Hepatic stellate cell (primary cell): Measurements from ENCODE around the gene WRAP53.
"Not testable (repeated sequence)": the region's sequence is repeated elsewhere in the genome, so short reads cannot be mapped to it uniquely, and the experiment has no call there.

Experiments
- DNase-seq: peaks from one replicate; pipeline ENCODE4 v3.0.0; 2011; ENCODE audit warnings: low spot score

The WRAP53 gene

GRCh38 chr17:7687908-7688807, at the start of gene WRAP53:
Gene WRAP53, plus strand, starts transcription at chr17:7688477. Its CDS starts 172 bp downstream, at chr17:7688649.
- peak; percentile 96 for DNase-seq

GRCh38 chr17:7640783-7641182, 47.5 kb upstream of the WRAP53 start:
- DNase-seq = no peak

DNA sequence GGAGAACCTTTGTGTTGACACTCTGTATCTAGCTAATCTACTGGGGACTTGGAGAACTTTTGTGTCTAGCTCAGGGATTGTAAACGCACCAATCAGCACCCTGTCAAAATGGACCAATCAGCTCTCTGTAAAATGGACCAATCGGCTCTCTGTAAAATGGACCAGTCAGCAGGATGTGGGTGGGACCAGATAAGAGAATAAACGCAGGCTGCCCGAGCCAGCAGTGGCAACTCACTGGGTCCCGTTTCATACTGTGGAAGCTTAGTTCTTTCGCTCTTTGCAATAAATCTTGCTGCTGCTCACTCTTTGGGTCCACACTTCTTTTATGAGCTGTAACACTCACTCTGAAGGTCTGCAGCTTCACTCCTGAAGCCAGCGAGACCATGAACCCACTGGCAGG, 46.6 kb upstream of the WRAP53 start:
- not testable (repeated sequence) for DNase-seq

- no peak for DNase-seq
Measured at GRCh38 chr17:7644775-7645174, 43.5 kb upstream of the WRAP53 start.

GRCh38 chr17:7646457-7646856, 41.8 kb upstream of the WRAP53 start:
- no peak for DNase-seq

DNA sequence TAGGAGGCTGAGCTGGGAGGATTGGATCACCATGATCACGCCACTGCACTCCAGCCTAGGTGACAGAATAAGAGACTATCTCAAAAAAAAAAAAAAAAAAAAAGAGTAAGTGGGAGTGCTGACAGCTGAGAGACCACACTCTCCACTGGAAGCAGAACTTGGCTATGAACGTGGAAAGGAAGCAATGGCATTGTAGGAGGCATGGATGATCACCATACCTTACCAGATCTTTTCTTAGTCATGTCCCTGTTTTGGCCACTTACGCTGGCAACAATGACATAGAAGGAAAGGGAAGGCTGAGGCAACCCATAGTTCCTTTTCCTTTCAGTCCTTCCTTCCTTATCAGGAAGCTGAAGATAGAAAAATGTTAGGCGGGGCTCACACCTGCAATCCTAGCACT, 41.3 kb upstream of the WRAP53 start:
- DNase-seq = no peak

GRCh38 chr17:7650509-7651096, 37.7 kb upstream of the WRAP53 start, which contains the start of gene ATP1B2:
Gene ATP1B2, plus strand, starts transcription at chr17:7650926. Its CDS starts 593 bp downstream, at chr17:7651519.
- peak; percentile 46 for DNase-seq

GRCh38 chr17:7651097-7651664, 37.1 kb upstream of the WRAP53 start:
- no peak for DNase-seq

DNA sequence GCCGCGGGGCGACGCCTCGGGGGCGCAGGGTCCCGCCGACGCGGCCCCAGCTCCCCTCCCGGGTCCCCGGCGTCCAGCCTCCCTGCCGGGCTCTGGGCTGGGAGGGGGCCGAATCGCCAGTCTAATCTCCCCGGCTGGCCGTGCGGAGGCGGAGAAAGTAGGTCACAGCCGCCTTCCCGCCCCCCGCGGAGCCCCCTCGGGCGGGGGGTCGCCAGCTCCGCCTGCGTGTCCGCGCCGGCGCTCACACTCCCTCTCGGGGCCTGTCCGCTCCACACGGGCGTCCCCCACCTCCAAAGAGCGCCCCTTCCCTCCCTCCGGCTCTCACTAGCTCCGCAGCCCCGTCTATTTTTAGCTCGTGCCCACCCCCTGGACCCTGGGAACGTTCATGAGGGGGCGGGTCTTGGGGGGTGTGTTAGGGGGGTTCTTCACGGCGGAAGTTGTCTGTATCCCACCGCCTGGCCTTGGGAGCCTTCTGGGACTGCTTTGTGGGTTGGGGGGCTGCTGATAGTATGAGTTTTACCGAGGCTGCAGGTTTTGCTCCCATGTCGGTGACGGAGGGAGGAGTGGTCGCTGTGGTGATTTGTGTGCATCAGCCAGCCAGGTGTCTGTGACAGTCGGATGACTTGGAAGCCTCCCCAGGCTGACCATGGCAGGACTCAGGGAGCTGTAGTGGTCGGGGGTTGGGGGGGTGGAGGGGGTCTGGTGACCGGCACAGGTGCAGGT, 36.5 kb upstream of the WRAP53 start:
- DNase-seq = no peak

DNA sequence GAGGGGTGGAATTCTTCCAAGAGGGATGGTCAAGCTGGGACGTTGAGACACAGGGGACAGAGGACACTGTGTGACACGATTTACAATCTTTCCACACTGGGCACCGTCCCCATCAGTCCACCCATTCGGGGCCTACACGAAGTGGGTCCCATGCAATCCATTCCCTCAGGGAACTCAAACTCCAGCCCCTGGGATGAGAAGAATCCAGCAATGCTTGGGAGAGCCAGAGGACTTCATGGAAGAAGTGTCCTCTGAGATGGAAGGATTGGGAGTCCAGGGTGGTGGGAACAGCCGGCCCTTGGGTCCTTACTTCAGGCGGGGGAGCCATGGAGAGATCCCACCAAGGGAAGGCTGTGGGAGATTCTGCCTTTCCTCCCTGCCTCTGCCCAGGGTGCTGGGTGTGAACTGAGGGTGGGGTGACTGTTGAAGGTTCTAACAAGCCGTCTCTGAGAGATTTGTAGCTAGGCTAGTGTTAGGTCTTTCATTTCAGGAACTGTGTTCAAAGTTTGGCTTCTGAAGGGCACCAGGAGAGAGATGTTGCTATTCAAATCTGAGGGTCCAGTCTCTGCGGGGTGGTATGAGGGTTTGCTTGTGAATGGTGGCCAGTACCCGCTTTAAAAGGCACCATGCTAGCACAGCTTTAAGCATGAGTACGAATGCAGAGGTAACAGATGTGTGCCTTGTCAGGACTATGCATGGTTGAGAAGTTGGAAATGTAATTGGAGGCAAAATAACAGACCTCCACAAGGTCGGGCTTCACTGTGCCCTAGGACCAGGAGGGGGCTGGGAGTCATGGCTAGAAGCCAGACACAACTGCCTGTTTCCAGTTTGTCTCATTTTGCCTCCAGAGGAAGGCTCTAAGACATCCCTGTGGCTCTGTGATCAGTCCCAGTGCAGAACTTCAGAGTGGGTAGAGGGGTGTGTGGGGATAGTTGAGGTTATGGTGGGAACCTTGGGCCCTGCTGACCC, 35.6 kb upstream of the WRAP53 start:
- DNase-seq = no peak

DNA sequence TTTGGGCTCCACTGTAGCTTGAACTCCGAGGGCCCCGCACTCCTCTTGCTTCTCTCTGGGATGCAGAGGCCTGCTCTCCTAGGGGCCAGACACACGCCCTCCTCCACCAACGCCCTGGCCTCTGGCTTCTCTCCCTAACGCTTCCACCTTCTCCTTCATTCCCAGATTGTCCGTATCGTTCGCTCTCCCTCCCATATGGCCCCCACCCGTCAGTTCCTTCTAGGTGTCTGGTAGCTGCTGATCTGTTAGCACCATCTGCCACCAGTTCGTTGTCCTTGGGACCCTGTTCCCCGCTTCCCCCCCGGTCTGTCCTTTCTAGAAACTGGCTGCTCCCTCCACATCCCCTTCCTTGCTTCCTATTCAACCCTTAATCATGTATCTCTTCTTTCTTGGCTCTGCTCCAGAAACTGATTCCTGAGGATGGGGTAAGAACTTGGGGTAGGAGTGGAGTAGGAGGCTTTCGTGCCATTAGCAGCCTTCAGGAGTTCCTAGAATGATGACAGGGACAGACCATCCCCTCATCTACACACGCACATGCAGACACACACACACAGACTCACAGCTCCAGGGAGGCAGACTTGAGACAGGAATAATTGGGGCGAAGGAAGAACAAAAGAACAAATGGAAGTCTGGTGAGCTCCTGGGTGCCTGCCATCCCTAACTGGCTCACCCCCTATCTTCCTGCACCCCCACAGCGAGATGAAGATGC, 33.3 kb upstream of the WRAP53 start:
- DNase-seq = peak; percentile 53

DNA sequence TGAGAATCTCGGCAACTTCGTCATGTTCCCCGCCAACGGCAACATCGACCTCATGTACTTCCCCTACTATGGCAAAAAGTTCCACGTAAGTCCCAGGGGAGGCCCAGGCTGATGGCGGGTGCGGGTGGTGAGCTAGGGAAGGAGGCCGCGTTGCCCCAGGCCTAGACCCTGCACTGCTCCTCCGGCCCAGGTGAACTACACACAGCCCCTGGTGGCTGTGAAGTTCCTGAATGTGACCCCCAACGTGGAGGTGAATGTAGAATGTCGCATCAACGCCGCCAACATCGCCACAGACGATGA, 32.8 kb upstream of the WRAP53 start:
- DNase-seq = no peak

GRCh38 chr17:7656958-7657609, 31.2 kb upstream of the WRAP53 start:
- no peak for DNase-seq

- DNase-seq = no peak
Measured at GRCh38 chr17:7667656-7668406, 20.4 kb upstream of the WRAP53 start.

DNA sequence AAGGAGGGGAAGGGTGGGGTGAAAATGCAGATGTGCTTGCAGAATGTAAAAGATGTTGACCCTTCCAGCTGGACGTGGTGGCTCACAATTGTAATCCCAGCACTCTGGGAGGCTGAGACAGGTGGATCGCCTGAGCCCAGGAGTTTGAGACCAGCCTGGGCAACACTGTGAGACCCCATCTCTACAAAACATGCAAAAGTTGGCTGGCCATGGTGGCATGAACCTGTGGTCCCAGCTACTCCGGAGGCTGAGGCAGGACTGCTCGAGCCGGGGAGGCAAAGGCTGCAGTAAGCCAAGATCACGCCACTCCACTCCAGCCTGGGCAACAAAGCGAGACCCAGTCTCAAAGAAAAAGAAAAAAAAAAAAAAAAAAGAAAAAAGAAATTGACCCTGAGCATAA, 19.8 kb upstream of the WRAP53 start:
- no peak for DNase-seq

DNA sequence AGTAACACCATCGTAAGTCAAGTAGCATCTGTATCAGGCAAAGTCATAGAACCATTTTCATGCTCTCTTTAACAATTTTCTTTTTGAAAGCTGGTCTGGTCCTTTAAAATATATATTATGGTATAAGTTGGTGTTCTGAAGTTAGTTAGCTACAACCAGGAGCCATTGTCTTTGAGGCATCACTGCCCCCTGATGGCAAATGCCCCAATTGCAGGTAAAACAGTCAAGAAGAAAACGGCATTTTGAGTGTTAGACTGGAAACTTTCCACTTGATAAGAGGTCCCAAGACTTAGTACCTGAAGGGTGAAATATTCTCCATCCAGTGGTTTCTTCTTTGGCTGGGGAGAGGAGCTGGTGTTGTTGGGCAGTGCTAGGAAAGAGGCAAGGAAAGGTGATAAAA, 15.0 kb upstream of the WRAP53 start:
- no peak for DNase-seq

GRCh38 chr17:7674934-7675333, 13.3 kb upstream of the WRAP53 start:
- DNase-seq = no peak

- DNase-seq = no peak
Measured at GRCh38 chr17:7676533-7676932, 11.7 kb upstream of the WRAP53 start.

- no peak for DNase-seq
Measured at GRCh38 chr17:7677388-7678067, 10.7 kb upstream of the WRAP53 start.
